NCI-H446 (cell line): ENCODE data around the gene ARSD.

ENCODE experiments used
- DNase-seq, 2 experiments: peaks; one replicate each; lab custom pipeline; 2025; lab: John Stamatoyannopoulos, UW

The ARSD gene

DNA sequence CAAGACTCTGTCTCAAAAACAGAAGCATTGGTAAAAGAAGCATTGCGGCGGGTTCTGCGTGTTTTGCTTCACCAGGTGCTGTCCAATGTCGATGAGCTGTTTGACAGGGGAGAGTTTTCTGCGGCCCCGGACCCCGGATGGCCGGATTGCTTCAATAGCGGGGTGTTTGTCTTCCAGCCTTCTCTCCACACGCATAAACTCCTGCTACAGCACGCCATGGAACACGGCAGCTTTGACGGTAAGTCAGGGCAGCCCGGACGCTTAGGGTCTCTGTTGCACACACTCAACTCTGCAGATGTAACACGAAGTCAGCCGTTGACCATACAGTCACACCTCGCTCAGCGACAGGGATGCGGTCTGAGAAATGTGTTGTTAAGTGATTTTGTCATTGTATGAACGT, 74.2 kb downstream of the ARSD start:
- no peak for DNase-seq
